ENCODE data around the gene TMF1. TPM values are rescaled to one million over a fixed set of nuclear protein-coding genes. Genes with fewer than 3 reads are reported as not detected.

TMF1 gene
- polyA plus RNA-seq, 1 of the 3 experiments (the other 2 are of a cell fraction), result 3.2 TPM

GRCh38 chr3:69016901-69017300 is 35.2 kb downstream of the TMF1 start:
- Histone ChIP-seq H3K4me3 (ENCODE audit: low read depth in 2 of 2, low read length in 1 of 2) (no peak overlapping the region), H2AFZ (ENCODE audit: low read depth) (no peak overlapping the region), H3K27me3 (ENCODE audit: insufficient read depth) (no peaks in the 10 kb centered on the region), H3K36me3 (replicated peaks in 1 of 2; ENCODE audit: control insufficient read depth in 1 of 2, insufficient read depth in 2 of 2, low read length in 1 of 2) (peaks cover 31 to 35% of the 10 kb centered on the region in 2 experiments), H3F3A (replicated peaks; ENCODE audit: insufficient read depth) (peaks cover 10% of the 10 kb centered on the region), H3K9ac (no peak overlapping the region), H3K9me3 (no peaks in the 10 kb centered on the region), H4K20me1 (ENCODE audit: insufficient read depth) (no peaks in the 10 kb centered on the region), H3K4me1 (ENCODE audit: control insufficient read depth in 1 of 2, insufficient read depth in 2 of 2, low read depth in 1 of 2, low read length in 1 of 2) (peaks cover 0 to 15% of the 10 kb centered on the region in 2 experiments; a peak in 2 of 4 replicates), H3K27ac (ENCODE audit: low read depth in 2 of 2, low read length in 1 of 2) (no peak overlapping the region), H3K4me2 (no peak overlapping the region), H3K79me2 (ENCODE audit: insufficient read depth) (peaks cover 10% of the 10 kb centered on the region; the same call in 1 of the 2 replicates), H3K9me2 (no peaks in the 10 kb centered on the region)
- ChIA-PET POLR2A (no interaction called here), CTCF (interaction anchor here (0.7 kb wide), 1 partner anchor 654 kb away, joined by 3 read pairs; no protein-coding TSS in a partner anchor)
- DNase-seq, result no peak
- TF ChIP-seq MAX (IDR thresholded peaks at IDR 0.05; ENCODE audit: low read depth), result no peak
- no peak for TF ChIP-seq GATA2 (CRISPR knock-in tag; IDR thresholded peaks at IDR 0.05)
- TF ChIP-seq EP300 (IDR thresholded peaks at IDR 0.05; ENCODE audit: borderline replicate concordance in 1 of 2, low read depth in 1 of 2, low read length in 1 of 2), result no peak
- TF ChIP-seq ELF1 (IDR thresholded peaks at IDR 0.05), result no peak
- WGBS (ENCODE audit: low lambda C conversion rate), result 82% methylated on average over 2 of the region's 2 CpGs

- no peak for DNase-seq
- Histone ChIP-seq H2AFZ (ENCODE audit: low read depth) (no peak overlapping the region), H3K9me3 (no peaks in the 10 kb centered on the region), H3F3A (replicated peaks; ENCODE audit: insufficient read depth) (peaks cover 16% of the 10 kb centered on the region), H3K9me2 (no peaks in the 10 kb centered on the region), H3K4me2 (no peak overlapping the region), H3K4me1 (ENCODE audit: control insufficient read depth in 1 of 2, insufficient read depth in 2 of 2, low read depth in 1 of 2, low read length in 1 of 2) (peaks cover 0 to 15% of the 10 kb centered on the region in 2 experiments; a peak in 2 of 4 replicates), H4K20me1 (ENCODE audit: insufficient read depth) (no peaks in the 10 kb centered on the region), H3K27ac (ENCODE audit: low read depth in 2 of 2, low read length in 1 of 2) (no peak overlapping the region), H3K79me2 (ENCODE audit: insufficient read depth) (peaks cover 10% of the 10 kb centered on the region; the same call in 1 of the 2 replicates), H3K36me3 (replicated peaks in 1 of 2; ENCODE audit: control insufficient read depth in 1 of 2, insufficient read depth in 2 of 2, low read length in 1 of 2) (peaks cover 29 to 32% of the 10 kb centered on the region in 2 experiments), H3K9ac (no peak overlapping the region), H3K4me3 (ENCODE audit: low read depth in 2 of 2, low read length in 1 of 2) (no peak overlapping the region), H3K27me3 (ENCODE audit: insufficient read depth) (no peaks in the 10 kb centered on the region)
- no peak for TF ChIP-seq CHD2 (IDR thresholded peaks at IDR 0.05; ENCODE audit: low read length, partially characterized antibody)
- no peak for TF ChIP-seq RCOR1 (IDR thresholded peaks at IDR 0.05; ENCODE audit: low read length)
- CTCF ChIA-PET, result interaction anchor here (0.7 kb wide), 1 partner anchor 655 kb away, joined by 3 read pairs; no protein-coding TSS in a partner anchor
- POLR2A ChIA-PET, result no interaction called here
- WGBS (ENCODE audit: low lambda C conversion rate), result 98% methylated on average over 4 of the region's 4 CpGs
These were observed 36.0 kb downstream of the TMF1 start for GRCh38 chr3:69016102-69016501.

GRCh38 chr3:69014022-69014580 is 38.0 kb downstream of the TMF1 start:
- H4K20me1 ChIP-seq (ENCODE audit: insufficient read depth), result no peaks in the 10 kb centered on the region
- peak overlapping the region; percentile 79 for H3K4me2 ChIP-seq
- H3K27me3 ChIP-seq (ENCODE audit: insufficient read depth), result no peaks in the 10 kb centered on the region
- H3K27ac ChIP-seq (ENCODE audit: low read depth in 2 of 2, low read length in 1 of 2), result peak overlapping the region; percentile 80 to 83
- H3K4me1 ChIP-seq (ENCODE audit: control insufficient read depth in 1 of 2, insufficient read depth in 2 of 2, low read depth in 1 of 2, low read length in 1 of 2), result peaks cover 0 to 15% of the 10 kb centered on the region in 2 experiments; a peak in 3 of 4 replicates
- ChIA-PET CTCF (interaction anchor here (0.6 to 2.4 kb wide), 9 partner anchors 9 to 63 kb away, joined by 3 to 9 read pairs (median 4); no protein-coding TSS in a partner anchor), POLR2A (interaction anchor here (0.6 to 1.0 kb wide), 3 partner anchors 38 to 520 kb away, joined by 3 to 4 read pairs (median 3); partner anchors contain the start of gene TMF1)
- WGBS (ENCODE audit: low lambda C conversion rate), result 37% methylated on average over 8 of the region's 11 CpGs
- peaks cover 10% of the 10 kb centered on the region; the same call in 1 of the 2 replicates for H3K79me2 ChIP-seq (ENCODE audit: insufficient read depth)
- H2AFZ ChIP-seq (ENCODE audit: low read depth), result peak overlapping the region; percentile 78
- no peak for TF ChIP-seq ELF1 (IDR thresholded peaks at IDR 0.05)
- DNase-seq, result no peak
- peak overlapping the region; percentile 88 for H3K9ac ChIP-seq
- no peaks in the 10 kb centered on the region for H3K9me3 ChIP-seq
- H3K4me3 ChIP-seq (ENCODE audit: low read depth in 2 of 2, low read length in 1 of 2), result peak overlapping the region; percentile 70 to 71
- no peaks in the 10 kb centered on the region for H3K9me2 ChIP-seq
- peaks cover 9% of the 10 kb centered on the region for H3F3A ChIP-seq (replicated peaks; ENCODE audit: insufficient read depth)
- peaks cover 23 to 35% of the 10 kb centered on the region in 2 experiments for H3K36me3 ChIP-seq (replicated peaks in 1 of 2; ENCODE audit: control insufficient read depth in 1 of 2, insufficient read depth in 2 of 2, low read length in 1 of 2)
